Transverse colon (tissue), 4 donors: ENCODE data around the gene NUDCD3. TPM values are rescaled to one million over a fixed set of nuclear protein-coding genes. Genes with fewer than 3 reads are reported as not detected.

Experiments
- DNase-seq: peaks from one replicate; pipeline ENCODE4 v3.0.0-alpha.2; 2019
- H3K27ac ChIP-seq, 4 donors: fragments of 200-600 bp; sonication (generic); 2 replicates each; pipeline ENCODE4 v1.5.1; 2016 to 2018; ENCODE audit warnings: inconsistent platforms in 4 of 4
- H3K27me3 ChIP-seq: fragments of 200-600 bp; sonication (generic); 2 replicates; pipeline ENCODE4 v1.5.1; 2017; ENCODE audit warnings: inconsistent platforms
- H3K36me3 ChIP-seq, 4 donors: fragments of 200-600 bp; sonication (generic); 2 replicates each; pipeline ENCODE4 v1.5.1; 2017 to 2019; ENCODE audit warnings: inconsistent platforms in 4 of 4
- H3K4me1 ChIP-seq, 4 donors: fragments of 200-600 bp; sonication (generic); 2 replicates each; pipeline ENCODE4 v1.5.1; 2017 to 2020; ENCODE audit warnings: inconsistent platforms in 4 of 4
- H3K4me3 ChIP-seq, 4 donors: fragments of 200-600 bp; sonication (generic); 1 replicate in 1 of 4; 2 replicates in 3 of 4; pipeline versions ENCODE4 v1.5.1 to v1.6.1; 2017 to 2019; ENCODE audit warnings: inconsistent platforms in 4 of 4
- H3K9me3 ChIP-seq, 2 donors: fragments of 200-600 bp; sonication (generic); 2 replicates each; pipeline ENCODE4 v1.5.1; 2017 to 2019; ENCODE audit warnings: inconsistent platforms in 2 of 2
- EP300 ChIP-seq: sonication (generic); formaldehyde crosslinking; IDR thresholded peaks from one replicate; pipeline ENCODE4 v1.6.1; 2017; ENCODE audit warnings: antibody characterized with exemption, low read depth
- POLR2A ChIP-seq: fragments of 450-650 bp; IDR thresholded peaks from one replicate; pipeline ENCODE4 v1.6.1; 2016; ENCODE audit warnings: antibody characterized with exemption, mild to moderate bottlenecking, moderate library complexity
- POLR2AphosphoS5 ChIP-seq, 3 donors: sonication (generic); formaldehyde crosslinking; IDR thresholded peaks; one replicate each; pipeline ENCODE4 v1.6.1; 2016; ENCODE audit warnings: antibody characterized with exemption in 3 of 3
- WGBS, 2 donors: methylation state at CpG; one replicate each; pipeline ENCODE4 v1.1.5; 2018; ENCODE audit warnings: low coverage in 1 of 2; 5-methylcytosine and 5-hydroxymethylcytosine counted together
- in situ Hi-C, 4 donors: fragments of 200-750 bp; cut with MboI; loops; one replicate each; pipeline versions ENCODE4 v1.15.0 to v1.15.1; 2017; ENCODE audit warnings: low sequenced_read_pairs in 3 of 4, low pct_ligation_motif_present in 1 of 4, low pct_unique_long_range_greater_than_20kb in 1 of 4
- intact Hi-C: fragments of 100-400 bp; cut with DNase I; formaldehyde crosslinking; loops from one replicate; pipeline ENCODE4 v1.15.1; 2023; ENCODE audit warnings: low total_unique reads
- total RNA-seq, 4 donors: library from RNA; depleted of rRNA; stranded (reverse); fragments of >200 nt; gene quantifications; one replicate each; pipeline ENCODE4 v1.1.0, GENCODE V29; 2016
- TF ChIP-seq, protein P1 (sequence below), 5 experiments: fragments of 200-600 bp in 3 of 5; fragments of 450-650 bp in 2 of 5; sonication (generic) in 3 of 5; IDR thresholded peaks; 1 replicate in 2 of 5; 2 replicates in 3 of 5; pipeline ENCODE4 v1.5.1; 2016 to 2017; ENCODE audit warnings: antibody characterized with exemption in 5 of 5, inconsistent platforms in 3 of 5, mild to moderate bottlenecking in 2 of 5, moderate library complexity in 1 of 5

NUDCD3 gene
- total RNA-seq, 4 donors from 2014 or later: 31.9 to 76.7 (median 38.6) TPM

DNA sequence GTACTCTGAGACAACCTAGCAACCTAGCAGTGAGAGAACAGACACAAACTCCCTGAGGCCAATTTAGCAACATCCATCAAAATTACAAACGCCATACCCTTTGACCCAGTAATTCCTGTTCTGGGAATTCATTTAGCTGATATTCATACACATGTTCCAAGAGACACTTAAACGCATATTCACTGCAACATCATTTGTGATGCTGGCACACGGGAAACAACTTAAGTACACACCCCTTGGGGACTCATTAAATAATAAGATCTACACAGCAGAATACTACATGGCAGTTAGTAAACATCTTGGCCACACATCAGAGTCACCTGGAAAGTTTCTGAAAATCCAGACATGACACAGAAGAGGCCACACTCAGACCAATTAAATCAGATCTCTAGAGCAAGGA, 17.6 kb downstream of the NUDCD3 start:
- in situ Hi-C loops: no loop called here
- H3K4me1 ChIP-seq: peaks cover 0 to 19% (median 5%) of the 10 kb centered on the region in 4 donors
- TF ChIP-seq POLR2A (no peak), POLR2AphosphoS5 (IDR thresholded peaks at IDR 0.05) (no peak), EP300 (no peak)
- TF ChIP-seq, protein P1, sequence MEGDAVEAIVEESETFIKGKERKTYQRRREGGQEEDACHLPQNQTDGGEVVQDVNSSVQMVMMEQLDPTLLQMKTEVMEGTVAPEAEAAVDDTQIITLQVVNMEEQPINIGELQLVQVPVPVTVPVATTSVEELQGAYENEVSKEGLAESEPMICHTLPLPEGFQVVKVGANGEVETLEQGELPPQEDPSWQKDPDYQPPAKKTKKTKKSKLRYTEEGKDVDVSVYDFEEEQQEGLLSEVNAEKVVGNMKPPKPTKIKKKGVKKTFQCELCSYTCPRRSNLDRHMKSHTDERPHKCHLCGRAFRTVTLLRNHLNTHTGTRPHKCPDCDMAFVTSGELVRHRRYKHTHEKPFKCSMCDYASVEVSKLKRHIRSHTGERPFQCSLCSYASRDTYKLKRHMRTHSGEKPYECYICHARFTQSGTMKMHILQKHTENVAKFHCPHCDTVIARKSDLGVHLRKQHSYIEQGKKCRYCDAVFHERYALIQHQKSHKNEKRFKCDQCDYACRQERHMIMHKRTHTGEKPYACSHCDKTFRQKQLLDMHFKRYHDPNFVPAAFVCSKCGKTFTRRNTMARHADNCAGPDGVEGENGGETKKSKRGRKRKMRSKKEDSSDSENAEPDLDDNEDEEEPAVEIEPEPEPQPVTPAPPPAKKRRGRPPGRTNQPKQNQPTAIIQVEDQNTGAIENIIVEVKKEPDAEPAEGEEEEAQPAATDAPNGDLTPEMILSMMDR (IDR thresholded peaks at IDR 0.05): no peak

DNA sequence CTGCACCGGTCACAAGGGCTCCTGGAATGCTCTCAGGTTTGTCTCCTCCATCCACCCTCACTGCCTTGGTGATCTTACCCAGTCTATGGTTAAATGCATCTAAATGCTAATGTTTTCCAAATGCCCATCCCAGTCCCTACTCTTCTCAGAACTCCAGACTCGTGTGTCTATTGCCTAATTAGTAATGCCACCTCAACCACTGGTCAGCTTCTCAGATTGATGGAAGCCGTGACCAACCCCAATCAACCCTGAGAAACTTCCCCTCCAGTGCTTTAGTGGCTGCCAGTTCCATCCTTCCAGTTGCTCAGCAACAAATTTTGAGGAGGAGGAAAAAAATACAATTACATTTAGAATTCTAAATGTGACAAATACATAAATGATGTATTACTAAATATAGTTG, 18.6 kb downstream of the NUDCD3 start:
- TF ChIP-seq EP300: no peak
- TF ChIP-seq, protein P1 (IDR thresholded peaks at IDR 0.05): no peak
- no peak for DNase-seq
- in situ Hi-C loops (no loop called here), intact Hi-C loops (no loop called here)
- H3K4me3 ChIP-seq: no peak overlapping the region
- no peaks in the 10 kb centered on the region for H3K9me3 ChIP-seq
- peaks cover 0 to 16% (median 5%) of the 10 kb centered on the region in 4 donors for H3K4me1 ChIP-seq
- WGBS, 2 donors: 87 to 100% methylated on average over 1 to 3 of the region's 3 CpGs
- no peaks in the 10 kb centered on the region for H3K27me3 ChIP-seq
- H3K36me3 ChIP-seq: peaks cover 0 to 14% (median 4%) of the 10 kb centered on the region in 4 donors
- no peak overlapping the region for H3K27ac ChIP-seq

More for the DNA sequence above, 17.6 kb downstream of the NUDCD3 start:
- intact Hi-C loops: no loop called here
- Histone ChIP-seq H3K27me3 (no peaks in the 10 kb centered on the region), H3K36me3 (peaks cover 0 to 14% (median 4%) of the 10 kb centered on the region in 4 donors), H3K9me3 (no peaks in the 10 kb centered on the region), H3K27ac (no peak overlapping the region), H3K4me3 (no peak overlapping the region)
- 61 to 77% methylated on average over 2 to 3 of the region's 3 CpGs for WGBS, 2 donors
- no peak for DNase-seq

DNA sequence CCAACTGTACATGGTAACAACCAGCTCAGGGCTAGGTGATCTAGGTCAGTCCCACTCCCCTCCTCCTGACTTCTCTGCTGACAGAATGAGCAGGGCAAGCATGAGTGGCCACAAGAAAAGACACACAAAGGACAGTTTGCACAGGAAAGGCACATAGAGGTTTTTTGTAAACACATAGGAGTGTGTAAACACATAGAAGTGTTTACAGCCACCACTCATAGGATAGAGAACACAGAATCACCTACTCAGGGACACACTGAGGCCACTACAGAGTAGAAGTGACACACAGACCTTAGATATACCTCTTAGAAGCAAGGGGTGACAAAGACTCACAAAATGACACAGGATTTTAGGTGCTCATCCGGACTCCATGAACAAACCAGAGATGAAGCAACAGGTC, 19.0 kb downstream of the NUDCD3 start:
- H3K4me1 ChIP-seq: peaks cover 0 to 16% (median 5%) of the 10 kb centered on the region in 4 donors
- H3K36me3 ChIP-seq: peaks cover 0 to 14% (median 3%) of the 10 kb centered on the region in 4 donors
- no peak for DNase-seq
- 100% methylated on average over 1 of the region's 1 CpG; no CpG with 5 or more reads in 1 of the 2 donors for WGBS, 2 donors
- TF ChIP-seq EP300 (no peak), POLR2A (no peak), POLR2AphosphoS5 (IDR thresholded peaks at IDR 0.05) (no peak)
- TF ChIP-seq, protein P1 (IDR thresholded peaks at IDR 0.05): no peak
- H3K27ac ChIP-seq: no peak overlapping the region
- H3K27me3 ChIP-seq: no peaks in the 10 kb centered on the region
- in situ Hi-C loops (no loop called here), intact Hi-C loops (no loop called here)
- H3K4me3 ChIP-seq: no peak overlapping the region
- H3K9me3 ChIP-seq: no peaks in the 10 kb centered on the region

DNA sequence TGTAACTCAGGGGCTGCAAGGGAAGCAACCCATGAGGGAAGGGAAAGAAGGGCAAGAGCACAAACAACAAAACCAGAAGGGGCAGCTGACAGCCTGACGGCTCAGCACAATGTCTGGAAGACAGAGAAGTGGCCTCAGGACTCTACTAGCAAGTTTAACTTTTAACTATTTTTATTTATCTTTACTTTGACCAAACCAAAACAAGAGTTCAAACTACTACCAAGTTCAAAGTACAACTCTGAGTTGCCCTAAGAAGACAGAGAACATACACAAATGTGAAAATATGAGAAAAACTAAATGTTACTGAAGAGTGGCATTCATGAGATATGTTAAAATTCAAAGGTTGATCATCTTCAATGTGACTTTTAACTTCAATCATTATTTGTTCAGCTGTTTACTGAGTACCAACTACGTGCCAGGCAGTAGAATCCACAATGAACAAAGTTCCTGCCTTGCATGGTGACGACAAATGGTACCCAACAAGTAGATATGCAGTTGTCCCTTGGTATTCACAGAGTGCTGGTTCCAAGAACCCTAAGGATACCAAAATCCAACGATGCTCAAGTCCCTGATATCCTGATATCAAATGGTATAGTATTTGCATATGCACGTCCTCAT, 19.7 kb downstream of the NUDCD3 start:
- intact Hi-C loops: no loop called here
- DNase-seq: no peak

DNA sequence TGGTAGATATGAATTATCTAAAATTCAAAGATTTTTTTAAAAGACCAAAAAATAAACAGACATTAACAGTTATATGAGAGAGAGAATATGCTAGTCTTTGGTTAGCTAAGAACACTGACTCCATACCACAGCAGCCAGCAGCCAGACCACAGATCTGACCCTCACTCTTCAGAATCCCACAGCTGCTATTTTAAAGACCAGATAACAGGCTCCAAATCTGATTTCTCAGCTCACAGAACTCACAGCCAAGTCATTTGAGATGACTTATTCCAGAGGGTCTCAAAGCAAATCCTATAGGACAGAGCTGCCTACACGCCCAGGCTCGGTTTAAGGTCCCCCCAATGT, 20.4 kb downstream of the NUDCD3 start:
- intact Hi-C loops (no loop called here), in situ Hi-C loops (no loop called here)
- Histone ChIP-seq H3K9me3 (no peaks in the 10 kb centered on the region), H3K4me3 (no peak overlapping the region), H3K4me1 (peaks cover 0 to 16% (median 5%) of the 10 kb centered on the region in 4 donors), H3K36me3 (peaks cover 0 to 7% (median 2%) of the 10 kb centered on the region in 4 donors), H3K27ac (no peak overlapping the region), H3K27me3 (no peaks in the 10 kb centered on the region)
- DNase-seq: no peak
- 97% methylated on average over 2 of the region's 2 CpGs; no CpG with 5 or more reads in 1 of the 2 donors for WGBS, 2 donors
- TF ChIP-seq EP300 (no peak), POLR2A (no peak), POLR2AphosphoS5 (IDR thresholded peaks at IDR 0.05) (no peak)
- TF ChIP-seq, protein P1 (IDR thresholded peaks at IDR 0.05): no peak

More for the DNA sequence above, 19.7 kb downstream of the NUDCD3 start:
- Histone ChIP-seq H3K4me3 (no peak overlapping the region), H3K4me1 (peaks cover 0 to 16% (median 5%) of the 10 kb centered on the region in 4 donors), H3K36me3 (peaks cover 0 to 12% (median 2%) of the 10 kb centered on the region in 4 donors), H3K9me3 (no peaks in the 10 kb centered on the region), H3K27me3 (no peaks in the 10 kb centered on the region), H3K27ac (no peak overlapping the region)
- TF ChIP-seq POLR2AphosphoS5 (IDR thresholded peaks at IDR 0.05): no peak
- in situ Hi-C loops: no loop called here
- WGBS, 2 donors: 83 to 87% methylated on average over 3 to 5 of the region's 5 CpGs
